Lower leg skin (tissue), 4 donors: ENCODE data around the gene MRPS31. TPM values are rescaled to one million over a fixed set of nuclear protein-coding genes. Genes with fewer than 3 reads are reported as not detected.

ENCODE experiments used
- DNase-seq, 2 donors: peaks; one replicate each; pipeline ENCODE4 v3.0.0-alpha.2; 2019; ENCODE audit warnings: low spot score in 2 of 2
- H3K4me3 ChIP-seq: fragments of 200-600 bp; sonication (generic); 2 replicates; pipeline ENCODE4 v1.5.1; 2017; ENCODE audit warnings: mild to moderate bottlenecking, low read depth; ENCODE audit not compliant: poor library complexity, severe bottlenecking
- CTCF ChIP-seq, 3 donors: fragments of 450-650 bp; IDR thresholded peaks; one replicate each; pipeline ENCODE4 v1.5.1; 2016; ENCODE audit warnings: antibody characterized with exemption in 3 of 3, mild to moderate bottlenecking in 3 of 3, moderate library complexity in 2 of 3
- POLR2A ChIP-seq, 2 donors: fragments of 450-650 bp; IDR thresholded peaks; one replicate each; pipeline ENCODE4 v1.6.1; 2016 to 2017; ENCODE audit warnings: antibody characterized with exemption in 2 of 2, mild to moderate bottlenecking in 1 of 2, moderate library complexity in 1 of 2
- WGBS, 2 donors: methylation state at CpG; one replicate each; pipeline ENCODE4 v1.1.5; 2018; 5-methylcytosine and 5-hydroxymethylcytosine counted together
- intact Hi-C: fragments of 100-400 bp; cut with DNase I; formaldehyde crosslinking; loops from one replicate; pipeline ENCODE4 v1.15.0; 2023; ENCODE audit warnings: low total_unique reads
- total RNA-seq, 4 donors: library from RNA; depleted of rRNA; stranded (reverse); fragments of >200 nt; gene quantifications; one replicate each; pipeline ENCODE4 v1.1.0, GENCODE V29; 2016

The MRPS31 gene
- total RNA-seq, 4 donors from 2014 or later, result 11.0 to 22.5 (median 16.0) TPM

GRCh38 chr13:40706439-40706838, 64.6 kb downstream of the MRPS31 start:
- no peak overlapping the region for H3K4me3 ChIP-seq
- intact Hi-C loops, result no loop called here
- no peak for DNase-seq
- WGBS, 2 donors, result 77 to 81% methylated on average over 2 of the region's 2 CpGs
- no peak for TF ChIP-seq CTCF (IDR thresholded peaks at IDR 0.05)
- TF ChIP-seq POLR2A (IDR thresholded peaks at IDR 0.05), result no peak

- no peak overlapping the region for H3K4me3 ChIP-seq
- TF ChIP-seq CTCF (IDR thresholded peaks at IDR 0.05), result no peak
- no peak for TF ChIP-seq POLR2A (IDR thresholded peaks at IDR 0.05)
- intact Hi-C loops, result loop anchor here (10.0 kb wide), 1 partner anchor 1013 kb away; no protein-coding TSS in a partner anchor
- WGBS, 2 donors, result 87 to 91% methylated on average over 5 of the region's 5 CpGs
- DNase-seq, result no peak
These were observed 73.3 kb downstream of the MRPS31 start for GRCh38 chr13:40697711-40698110.

- DNase-seq, result no peak
- no peak overlapping the region for H3K4me3 ChIP-seq
- intact Hi-C loops, result loop anchor here (10.0 kb wide), 1 partner anchor 1010 kb away; no protein-coding TSS in a partner anchor
- WGBS, 2 donors, result 89 to 92% methylated on average over 4 of the region's 4 CpGs
- TF ChIP-seq POLR2A (IDR thresholded peaks at IDR 0.05), result no peak
- no peak for TF ChIP-seq CTCF (IDR thresholded peaks at IDR 0.05)
These were observed 76.6 kb downstream of the MRPS31 start for GRCh38 chr13:40694426-40694825.

GRCh38 chr13:40692946-40693345, 78.0 kb downstream of the MRPS31 start:
- DNase-seq, result no peak
- TF ChIP-seq CTCF (IDR thresholded peaks at IDR 0.05) (no peak), POLR2A (IDR thresholded peaks at IDR 0.05) (no peak)
- 48 to 49% methylated on average over 2 of the region's 2 CpGs for WGBS, 2 donors
- intact Hi-C loops, result loop anchor here (10.0 kb wide), 1 partner anchor 1008 kb away; no protein-coding TSS in a partner anchor
- H3K4me3 ChIP-seq, result no peak overlapping the region

GRCh38 chr13:40688781-40689180, 82.2 kb downstream of the MRPS31 start:
- no peak for DNase-seq
- H3K4me3 ChIP-seq, result no peak overlapping the region
- TF ChIP-seq CTCF (IDR thresholded peaks at IDR 0.05), result no peak
- no peak for TF ChIP-seq POLR2A (IDR thresholded peaks at IDR 0.05)
- intact Hi-C loops, result no loop called here
- 76 to 82% methylated on average over 3 of the region's 3 CpGs for WGBS, 2 donors
